ENCODE results near the gene ZNRF2.

DNA sequence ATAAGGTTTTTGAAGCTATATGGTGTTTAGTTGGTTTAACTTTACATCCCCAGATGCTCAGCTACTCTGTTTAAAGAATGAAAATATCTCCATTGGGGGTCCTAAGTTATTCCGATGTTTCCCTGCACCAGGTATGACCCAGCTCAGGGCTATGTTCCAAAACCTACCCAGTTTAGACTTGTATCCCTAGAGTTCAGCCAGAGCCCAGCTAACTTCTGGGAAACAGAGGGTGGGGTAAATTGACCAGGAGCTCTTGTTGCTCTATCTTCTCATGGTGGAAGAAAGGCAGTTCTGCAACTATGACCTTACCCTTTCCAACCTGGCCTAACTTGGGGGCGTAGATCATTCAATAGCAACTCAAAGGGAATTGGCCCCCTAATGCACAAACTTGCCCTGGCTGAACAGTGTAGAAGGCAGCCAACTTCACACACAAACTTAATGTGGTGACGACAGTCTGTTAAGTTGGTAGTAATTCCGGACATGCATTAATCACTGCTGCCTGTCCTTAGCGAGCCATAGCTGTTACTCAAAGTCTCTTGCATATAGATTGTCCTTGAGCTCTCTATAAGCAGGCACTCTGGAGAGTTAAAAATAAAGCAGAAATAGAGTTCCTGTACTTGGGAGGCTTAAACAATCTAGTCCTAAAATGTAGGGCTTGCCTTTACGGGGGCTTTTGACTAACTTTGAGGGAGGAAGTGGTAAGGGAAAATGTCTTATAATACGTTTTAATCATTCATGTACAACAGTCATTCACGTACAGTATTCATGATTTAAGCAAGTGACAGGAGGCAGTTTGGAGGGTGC lies 5.3 kb upstream of the ZNRF2 start:
- TF ChIP-seq, protein P1, sequence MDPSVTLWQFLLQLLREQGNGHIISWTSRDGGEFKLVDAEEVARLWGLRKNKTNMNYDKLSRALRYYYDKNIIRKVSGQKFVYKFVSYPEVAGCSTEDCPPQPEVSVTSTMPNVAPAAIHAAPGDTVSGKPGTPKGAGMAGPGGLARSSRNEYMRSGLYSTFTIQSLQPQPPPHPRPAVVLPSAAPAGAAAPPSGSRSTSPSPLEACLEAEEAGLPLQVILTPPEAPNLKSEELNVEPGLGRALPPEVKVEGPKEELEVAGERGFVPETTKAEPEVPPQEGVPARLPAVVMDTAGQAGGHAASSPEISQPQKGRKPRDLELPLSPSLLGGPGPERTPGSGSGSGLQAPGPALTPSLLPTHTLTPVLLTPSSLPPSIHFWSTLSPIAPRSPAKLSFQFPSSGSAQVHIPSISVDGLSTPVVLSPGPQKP (IDR thresholded peaks at IDR 0.05; ENCODE audit: low read depth, low read length), result no peak
- TF ChIP-seq BRCA1 (IDR thresholded peaks at IDR 0.05; ENCODE audit: low read depth, low read length) (no peak), CEBPB (IDR thresholded peaks at IDR 0.05; ENCODE audit: borderline replicate concordance in 1 of 2, low read depth in 2 of 2, low read length in 2 of 2) (no peak), ZSCAN29 (IDR thresholded peaks at IDR 0.05) (no peak), POLR2A (IDR thresholded peaks at IDR 0.05; ENCODE audit: low read depth, low read length) (no peak), RCOR1 (conservative IDR thresholded peaks at IDR 0.05; ENCODE audit: low read depth, low read length) (no peak)
- TF ChIP-seq, protein P2, sequence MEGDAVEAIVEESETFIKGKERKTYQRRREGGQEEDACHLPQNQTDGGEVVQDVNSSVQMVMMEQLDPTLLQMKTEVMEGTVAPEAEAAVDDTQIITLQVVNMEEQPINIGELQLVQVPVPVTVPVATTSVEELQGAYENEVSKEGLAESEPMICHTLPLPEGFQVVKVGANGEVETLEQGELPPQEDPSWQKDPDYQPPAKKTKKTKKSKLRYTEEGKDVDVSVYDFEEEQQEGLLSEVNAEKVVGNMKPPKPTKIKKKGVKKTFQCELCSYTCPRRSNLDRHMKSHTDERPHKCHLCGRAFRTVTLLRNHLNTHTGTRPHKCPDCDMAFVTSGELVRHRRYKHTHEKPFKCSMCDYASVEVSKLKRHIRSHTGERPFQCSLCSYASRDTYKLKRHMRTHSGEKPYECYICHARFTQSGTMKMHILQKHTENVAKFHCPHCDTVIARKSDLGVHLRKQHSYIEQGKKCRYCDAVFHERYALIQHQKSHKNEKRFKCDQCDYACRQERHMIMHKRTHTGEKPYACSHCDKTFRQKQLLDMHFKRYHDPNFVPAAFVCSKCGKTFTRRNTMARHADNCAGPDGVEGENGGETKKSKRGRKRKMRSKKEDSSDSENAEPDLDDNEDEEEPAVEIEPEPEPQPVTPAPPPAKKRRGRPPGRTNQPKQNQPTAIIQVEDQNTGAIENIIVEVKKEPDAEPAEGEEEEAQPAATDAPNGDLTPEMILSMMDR (IDR thresholded peaks at IDR 0.05 in 2 of 3, conservative IDR thresholded peaks at IDR 0.05 in 1 of 3; ENCODE audit: control insufficient read depth in 2 of 3, extremely low read depth in 1 of 3, insufficient read depth in 1 of 3, low read depth in 3 of 3, low read length in 3 of 3), result no peak

All from GM12878 (cell line).